Measurements from ENCODE around the gene CACNA2D3. TPM values are rescaled to one million over a fixed set of nuclear protein-coding genes. Genes with fewer than 3 reads are reported as not detected.

Gene CACNA2D3
- total RNA-seq, 1 donor from 2014 or later: 17.2 TPM

DNA sequence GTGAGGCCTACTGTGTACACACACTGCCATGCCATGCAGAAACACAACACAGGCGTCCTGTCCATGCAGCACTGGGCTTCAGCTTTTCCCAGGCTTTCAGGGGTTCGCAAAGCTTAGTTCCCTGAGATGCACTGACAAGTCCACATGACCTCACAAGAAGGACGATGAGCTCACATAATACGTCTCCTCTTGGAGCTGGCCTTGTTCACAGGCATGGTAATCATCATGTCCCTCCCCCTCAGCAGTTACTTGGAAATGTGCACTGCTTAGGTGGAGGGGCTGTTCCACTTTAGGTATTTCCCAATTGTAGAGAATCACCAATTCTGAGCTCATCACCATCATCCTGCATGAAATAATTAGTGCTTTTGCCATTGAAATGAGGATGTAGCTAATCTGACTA is 496.7 kb downstream of the CACNA2D3 start:
- DNase-seq (ENCODE audit: extremely low spot score in 2 of 2): no peak
- no peaks in the 10 kb centered on the region for H3K36me3 ChIP-seq
- H3K27ac ChIP-seq: no peak overlapping the region
- H3K4me1 ChIP-seq: no peaks in the 10 kb centered on the region
- no peaks in the 10 kb centered on the region for H3K27me3 ChIP-seq
- no peak overlapping the region for H3K4me3 ChIP-seq
- TF ChIP-seq POLR2AphosphoS5 (IDR thresholded peaks at IDR 0.05; ENCODE audit: insufficient read depth in 1 of 2, low read depth in 1 of 2) (no peak), POLR2A (IDR thresholded peaks at IDR 0.05) (no peak)
- TF ChIP-seq, protein P1, sequence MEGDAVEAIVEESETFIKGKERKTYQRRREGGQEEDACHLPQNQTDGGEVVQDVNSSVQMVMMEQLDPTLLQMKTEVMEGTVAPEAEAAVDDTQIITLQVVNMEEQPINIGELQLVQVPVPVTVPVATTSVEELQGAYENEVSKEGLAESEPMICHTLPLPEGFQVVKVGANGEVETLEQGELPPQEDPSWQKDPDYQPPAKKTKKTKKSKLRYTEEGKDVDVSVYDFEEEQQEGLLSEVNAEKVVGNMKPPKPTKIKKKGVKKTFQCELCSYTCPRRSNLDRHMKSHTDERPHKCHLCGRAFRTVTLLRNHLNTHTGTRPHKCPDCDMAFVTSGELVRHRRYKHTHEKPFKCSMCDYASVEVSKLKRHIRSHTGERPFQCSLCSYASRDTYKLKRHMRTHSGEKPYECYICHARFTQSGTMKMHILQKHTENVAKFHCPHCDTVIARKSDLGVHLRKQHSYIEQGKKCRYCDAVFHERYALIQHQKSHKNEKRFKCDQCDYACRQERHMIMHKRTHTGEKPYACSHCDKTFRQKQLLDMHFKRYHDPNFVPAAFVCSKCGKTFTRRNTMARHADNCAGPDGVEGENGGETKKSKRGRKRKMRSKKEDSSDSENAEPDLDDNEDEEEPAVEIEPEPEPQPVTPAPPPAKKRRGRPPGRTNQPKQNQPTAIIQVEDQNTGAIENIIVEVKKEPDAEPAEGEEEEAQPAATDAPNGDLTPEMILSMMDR (IDR thresholded peaks at IDR 0.05): no peak
- H3K9me3 ChIP-seq: no peaks in the 10 kb centered on the region
- intact Hi-C loops (cut with DNase I): no loop called here

DNA sequence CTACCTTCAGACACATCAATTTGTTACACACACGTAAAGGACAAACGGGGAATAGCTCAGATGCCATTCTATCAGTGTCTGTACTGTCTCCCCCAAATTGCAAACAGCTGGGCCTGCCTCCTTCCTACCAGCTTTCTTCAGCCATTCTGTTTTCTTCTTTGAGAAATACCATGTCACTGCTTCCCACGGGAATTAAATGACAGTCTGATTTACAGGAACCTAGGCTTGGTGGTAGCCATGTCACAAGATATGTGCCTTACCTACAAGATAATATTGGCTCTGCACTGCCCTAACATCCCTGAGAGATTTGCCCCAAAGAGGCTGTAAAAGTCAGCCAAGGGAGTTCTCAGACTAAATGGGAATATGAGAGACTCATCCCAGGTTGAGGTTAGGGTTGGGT is 497.2 kb downstream of the CACNA2D3 start:
- no peak for DNase-seq (ENCODE audit: extremely low spot score in 2 of 2)
- no peaks in the 10 kb centered on the region for H3K4me1 ChIP-seq
- H3K4me3 ChIP-seq: no peak overlapping the region
- intact Hi-C loops (cut with DNase I): no loop called here
- TF ChIP-seq, protein P1 (IDR thresholded peaks at IDR 0.05): no peak
- TF ChIP-seq POLR2A (IDR thresholded peaks at IDR 0.05) (no peak), POLR2AphosphoS5 (IDR thresholded peaks at IDR 0.05; ENCODE audit: insufficient read depth in 1 of 2, low read depth in 1 of 2) (no peak)
- H3K27me3 ChIP-seq: no peaks in the 10 kb centered on the region
- no peak overlapping the region for H3K27ac ChIP-seq
- H3K36me3 ChIP-seq: no peaks in the 10 kb centered on the region
- H3K9me3 ChIP-seq: no peaks in the 10 kb centered on the region

DNA sequence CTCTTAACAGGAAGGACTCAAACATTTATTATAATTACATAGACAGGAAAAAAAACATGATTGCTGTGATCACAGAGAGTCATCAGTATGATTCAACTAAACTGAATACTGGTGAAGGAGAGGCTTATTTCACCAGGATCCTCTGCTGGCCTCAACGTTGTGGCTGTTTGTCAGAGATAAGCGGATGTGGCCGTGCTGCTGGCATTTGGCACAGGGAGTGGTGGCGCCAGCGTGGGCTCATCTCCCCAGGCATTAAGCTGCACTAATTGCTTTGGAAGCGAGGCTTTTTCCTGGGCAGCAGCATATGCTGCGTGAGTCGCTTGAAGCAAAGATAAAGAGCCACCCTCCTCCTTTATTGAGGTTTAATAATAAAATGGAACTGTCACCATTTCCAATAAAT is 498.8 kb downstream of the CACNA2D3 start:
- intact Hi-C loops (cut with DNase I): no loop called here
- no peaks in the 10 kb centered on the region for H3K9me3 ChIP-seq
- no peaks in the 10 kb centered on the region for H3K27me3 ChIP-seq
- no peak for DNase-seq (ENCODE audit: extremely low spot score in 2 of 2)
- no peak overlapping the region for H3K4me3 ChIP-seq
- H3K27ac ChIP-seq: no peak overlapping the region
- TF ChIP-seq POLR2A (IDR thresholded peaks at IDR 0.05): no peak
- TF ChIP-seq POLR2AphosphoS5 (IDR thresholded peaks at IDR 0.05; ENCODE audit: insufficient read depth in 1 of 2, low read depth in 1 of 2): no peak
- H3K36me3 ChIP-seq: no peaks in the 10 kb centered on the region
- no peaks in the 10 kb centered on the region for H3K4me1 ChIP-seq

DNA sequence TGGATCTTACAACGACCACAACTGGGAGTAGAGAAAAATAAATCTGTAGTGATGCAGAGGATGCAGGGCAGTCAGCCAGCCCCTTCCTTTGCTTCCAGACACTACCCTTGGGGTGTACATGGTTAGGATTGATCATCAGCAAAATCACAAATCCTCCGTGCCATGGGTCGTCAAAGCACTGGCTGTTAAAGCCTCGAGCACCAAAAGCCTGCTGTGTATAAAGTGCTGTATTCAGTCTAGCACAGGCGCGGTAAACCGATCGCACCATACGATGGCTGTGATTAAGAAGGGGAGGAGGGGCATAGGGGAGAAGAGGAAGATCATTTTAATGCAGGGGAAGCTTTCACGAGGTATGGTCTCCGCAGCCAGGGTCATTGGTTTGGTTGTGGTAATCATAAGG is 500.3 kb downstream of the CACNA2D3 start:
- DNase-seq (ENCODE audit: extremely low spot score in 2 of 2): no peak
- Histone ChIP-seq H3K4me3 (no peak overlapping the region), H3K9me3 (no peaks in the 10 kb centered on the region), H3K4me1 (no peaks in the 10 kb centered on the region), H3K27ac (no peak overlapping the region), H3K27me3 (no peaks in the 10 kb centered on the region), H3K36me3 (no peaks in the 10 kb centered on the region)
- intact Hi-C loops (cut with DNase I): no loop called here
- TF ChIP-seq, protein P1 (IDR thresholded peaks at IDR 0.05): no peak
- TF ChIP-seq POLR2A (IDR thresholded peaks at IDR 0.05): no peak
- TF ChIP-seq POLR2AphosphoS5 (IDR thresholded peaks at IDR 0.05; ENCODE audit: insufficient read depth in 1 of 2, low read depth in 1 of 2): no peak

DNA sequence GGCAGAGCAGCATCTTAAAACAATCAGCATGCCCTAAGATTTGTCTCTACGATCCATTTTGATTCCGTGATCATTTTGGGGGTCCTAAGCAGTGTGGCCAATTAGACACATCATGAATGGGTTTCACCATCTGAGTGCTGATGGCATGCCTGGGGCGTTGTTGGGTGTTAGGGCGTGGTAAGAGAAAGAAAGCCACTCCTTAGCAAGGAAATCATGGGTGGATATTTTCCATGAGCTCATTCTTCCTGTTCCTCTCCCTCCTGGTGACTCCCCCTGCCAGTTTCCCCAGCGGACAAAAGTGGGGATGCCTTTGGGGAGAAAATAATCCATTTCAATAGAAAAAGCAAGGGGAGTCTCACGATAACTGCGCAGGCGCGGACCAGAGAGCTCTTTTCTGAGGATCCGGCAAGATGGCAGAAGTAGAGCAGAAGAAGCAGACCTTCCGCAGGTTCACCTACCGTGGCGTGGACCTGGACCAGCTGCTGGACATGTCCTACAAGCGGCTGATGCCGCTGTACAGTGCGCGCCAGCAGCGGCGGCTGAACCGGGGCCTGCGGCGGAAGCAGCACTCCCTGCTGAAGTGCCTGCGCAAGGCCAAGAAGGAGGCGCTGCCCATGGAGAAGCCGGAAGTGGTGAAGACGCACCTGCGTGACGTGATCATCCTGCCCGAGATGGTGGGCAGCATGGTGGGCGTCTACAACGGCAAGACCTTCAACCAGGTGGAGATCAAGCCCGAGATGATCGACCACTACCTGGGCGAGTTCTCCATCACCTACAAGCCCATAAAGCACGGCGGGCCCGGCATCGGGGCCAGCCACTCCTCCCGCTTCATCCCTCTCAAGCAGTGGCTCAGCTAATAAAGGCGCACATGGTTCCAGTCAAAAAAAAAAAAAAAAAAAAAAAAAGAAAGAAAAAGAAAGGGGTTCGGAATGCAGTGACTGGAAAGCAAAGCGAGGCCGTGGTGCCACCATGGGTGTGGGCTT is 503.7 kb downstream of the CACNA2D3 start:
- Histone ChIP-seq H3K27ac (no peak overlapping the region), H3K9me3 (no peaks in the 10 kb centered on the region), H3K4me3 (no peak overlapping the region), H3K36me3 (no peaks in the 10 kb centered on the region), H3K4me1 (no peaks in the 10 kb centered on the region), H3K27me3 (no peaks in the 10 kb centered on the region)
- DNase-seq (ENCODE audit: extremely low spot score in 2 of 2): no peak
- intact Hi-C loops (cut with DNase I): no loop called here
- TF ChIP-seq, protein P1 (IDR thresholded peaks at IDR 0.05): no peak
- TF ChIP-seq POLR2AphosphoS5 (IDR thresholded peaks at IDR 0.05; ENCODE audit: insufficient read depth in 1 of 2, low read depth in 1 of 2) (no peak), POLR2A (IDR thresholded peaks at IDR 0.05) (no peak)
